Measurements from ENCODE around the gene EIF3L. TPM values are rescaled to one million over a fixed set of nuclear protein-coding genes. Genes with fewer than 3 reads are reported as not detected.

The EIF3L gene
- total RNA-seq, 3 donors from 2014 or later (not counting 1 experiment from before 2014, with no cell fraction given): 276 to 295 (median 291) TPM

- Histone ChIP-seq H3K4me3 (ENCODE audit: low read length) (no peak overlapping the region), H3K27ac (ENCODE audit: low read length) (no peak overlapping the region), H3K36me3 (ENCODE audit: control insufficient read depth, insufficient read depth, low read length) (no peaks in the 10 kb centered on the region), H3K27me3 (ENCODE audit: control insufficient read depth, insufficient read depth, low read length) (no peaks in the 10 kb centered on the region), H3K4me1 (ENCODE audit: control insufficient read depth, insufficient read depth, low read length) (peaks cover 25% of the 10 kb centered on the region), H3K9me3 (ENCODE audit: control insufficient read depth, insufficient read depth, low read length) (no peaks in the 10 kb centered on the region)
- H3K9me3 Mint-ChIP-seq: no peaks in the 10 kb centered on the region
- no peak for ATAC-seq
- no peak overlapping the region for H3K4me3 Mint-ChIP-seq
- H3K27ac Mint-ChIP-seq: peak overlapping the region; percentile 33 to 48
- no peak for TF ChIP-seq CTCF (IDR thresholded peaks at IDR 0.05)
- peaks cover 10 to 16% of the 10 kb centered on the region in 2 donors for H3K4me1 Mint-ChIP-seq
- DNase-seq: no peak
- intact Hi-C loops (cut with micrococcal nuclease): no loop called here
- no peaks in the 10 kb centered on the region for H3K27me3 Mint-ChIP-seq (ENCODE audit: low read depth in 2 of 2)
- 100% methylated on average over 1 of the region's 2 CpGs for WGBS (ENCODE audit: insufficient coverage)
- H3K36me3 Mint-ChIP-seq: no peaks in the 10 kb centered on the region
Observed at GRCh38 chr22:37897807-37898206, 48.6 kb downstream of the EIF3L start.

- Histone ChIP-seq H3K36me3 (ENCODE audit: control insufficient read depth, insufficient read depth, low read length) (no peaks in the 10 kb centered on the region), H3K27ac (ENCODE audit: low read length) (no peak overlapping the region), H3K4me3 (ENCODE audit: low read length) (no peak overlapping the region), H3K9me3 (ENCODE audit: control insufficient read depth, insufficient read depth, low read length) (no peaks in the 10 kb centered on the region), H3K27me3 (ENCODE audit: control insufficient read depth, insufficient read depth, low read length) (no peaks in the 10 kb centered on the region), H3K4me1 (ENCODE audit: control insufficient read depth, insufficient read depth, low read length) (peaks cover 25% of the 10 kb centered on the region)
- no peak for DNase-seq
- H3K9me3 Mint-ChIP-seq: no peaks in the 10 kb centered on the region
- 90% methylated on average over 9 of the region's 9 CpGs for WGBS (ENCODE audit: insufficient coverage)
- no peaks in the 10 kb centered on the region for H3K36me3 Mint-ChIP-seq
- peak overlapping the region; percentile 33 to 48 for H3K27ac Mint-ChIP-seq
- H3K4me3 Mint-ChIP-seq: no peak overlapping the region
- peaks cover 10 to 15% of the 10 kb centered on the region in 2 donors for H3K4me1 Mint-ChIP-seq
- TF ChIP-seq CTCF (IDR thresholded peaks at IDR 0.05): no peak
- no peaks in the 10 kb centered on the region for H3K27me3 Mint-ChIP-seq (ENCODE audit: low read depth in 2 of 2)
- no peak for ATAC-seq
- intact Hi-C loops (cut with micrococcal nuclease): no loop called here
Observed at GRCh38 chr22:37898441-37899181, 49.4 kb downstream of the EIF3L start.

GRCh38 chr22:37904572-37905533 is 55.6 kb downstream of the EIF3L start:
- no peaks in the 10 kb centered on the region for H3K36me3 Mint-ChIP-seq
- no peak for DNase-seq
- no peak overlapping the region for H3K27ac ChIP-seq (ENCODE audit: low read length)

More at GRCh38 chr22:37904572-37905533, 55.6 kb downstream of the EIF3L start:
- TF ChIP-seq CTCF (IDR thresholded peaks at IDR 0.05): no peak
- Mint-ChIP-seq H3K27ac (peak overlapping the region; percentile 38 to 82), H3K4me3 (peak overlapping the region; percentile 84), H3K4me1 (peaks cover 13 to 30% of the 10 kb centered on the region in 2 donors), H3K27me3 (ENCODE audit: low read depth in 2 of 2) (no peaks in the 10 kb centered on the region), H3K9me3 (no peaks in the 10 kb centered on the region)
- no peaks in the 10 kb centered on the region for H3K9me3 ChIP-seq (ENCODE audit: control insufficient read depth, insufficient read depth, low read length)
- ATAC-seq: no peak
- intact Hi-C loops (cut with micrococcal nuclease): no loop called here
- no peaks in the 10 kb centered on the region for H3K27me3 ChIP-seq (ENCODE audit: control insufficient read depth, insufficient read depth, low read length)
- no peaks in the 10 kb centered on the region for H3K36me3 ChIP-seq (ENCODE audit: control insufficient read depth, insufficient read depth, low read length)
- no peak overlapping the region for H3K4me3 ChIP-seq (ENCODE audit: low read length)
- WGBS (ENCODE audit: insufficient coverage): 94% methylated on average over 8 of the region's 10 CpGs
- peaks cover 20% of the 10 kb centered on the region for H3K4me1 ChIP-seq (ENCODE audit: control insufficient read depth, insufficient read depth, low read length)
